MCF 10A (cell line): Measurements from ENCODE around the gene ASB15. TPM values are rescaled to one million over a fixed set of nuclear protein-coding genes. Genes with fewer than 3 reads are reported as not detected.

Experiments used
- BruUV-seq: library from RNA; stranded (reverse); fragments of 400-500 nt; replicated peaks from 2 replicates; lab custom pipeline; 2021; lab: Mats Ljungman, UMichigan
- CTCF ChIA-PET: fragments of 300-600 bp; sonication (Branson Sonifier 250); formaldehyde crosslinking; extraction: SDS; loops from one replicate; lab custom pipeline; 2021; ENCODE audit warnings: antibody characterized with exemption, inconsistent platforms; lab: Yijun Ruan, JAX
- POLR2A ChIA-PET: fragments of 300-600, 350-650 bp; sonication (Branson Sonifier 250); formaldehyde crosslinking; extraction: SDS; loops from one replicate; lab custom pipeline; 2020; ENCODE audit warnings: antibody characterized with exemption, inconsistent platforms; lab: Yijun Ruan, JAX
- DNase-seq: peaks from one replicate; pipeline ENCODE4 v3.0.0-alpha.2; 2018; ENCODE audit not compliant: unreplicated experiment
- H3K27ac Mint-ChIP-seq: one replicate; pipeline ENCODE4 v1.8.0; 2022; ENCODE audit warnings: mild to moderate bottlenecking, low read depth, mixed read lengths; ENCODE audit not compliant: unreplicated experiment
- H3K27me3 Mint-ChIP-seq: one replicate; pipeline ENCODE4 v1.8.0; 2022; ENCODE audit warnings: mixed read lengths; ENCODE audit not compliant: insufficient read depth, unreplicated experiment
- H3K36me3 Mint-ChIP-seq: one replicate; pipeline ENCODE4 v1.8.0; 2022; ENCODE audit warnings: mild to moderate bottlenecking, moderate library complexity, mixed read lengths; ENCODE audit not compliant: insufficient read depth, unreplicated experiment
- H3K4me1 Mint-ChIP-seq: one replicate; pipeline ENCODE4 v1.8.0; 2022; ENCODE audit warnings: mixed read lengths; ENCODE audit not compliant: insufficient read depth, unreplicated experiment
- H3K4me3 Mint-ChIP-seq: one replicate; pipeline ENCODE4 v1.8.0; 2022; ENCODE audit warnings: mild to moderate bottlenecking, moderate library complexity, mixed read lengths; ENCODE audit not compliant: unreplicated experiment
- H3K9me3 Mint-ChIP-seq: one replicate; pipeline ENCODE4 v1.8.0; 2022; ENCODE audit warnings: mixed read lengths; ENCODE audit not compliant: unreplicated experiment
- intact Hi-C: fragments of 100-400 bp; cut with micrococcal nuclease; formaldehyde crosslinking; loops from 2 replicates; pipeline ENCODE4 v1.14.1; 2022
- total RNA-seq: library from RNA; stranded (reverse); gene quantifications from 2 replicates; pipeline ENCODE4 v1.2.3, GENCODE V29; 2022
- TF ChIP-seq, protein P1 (sequence below): fragments of 200-600 bp; IDR thresholded peaks from one replicate; pipeline ENCODE4 v1.8.0; 2022; ENCODE audit warnings: antibody characterized with exemption, mild to moderate bottlenecking; ENCODE audit not compliant: unreplicated experiment

ASB15 gene
- total RNA-seq, 1 experiment from 2014 or later, result not detected

DNA sequence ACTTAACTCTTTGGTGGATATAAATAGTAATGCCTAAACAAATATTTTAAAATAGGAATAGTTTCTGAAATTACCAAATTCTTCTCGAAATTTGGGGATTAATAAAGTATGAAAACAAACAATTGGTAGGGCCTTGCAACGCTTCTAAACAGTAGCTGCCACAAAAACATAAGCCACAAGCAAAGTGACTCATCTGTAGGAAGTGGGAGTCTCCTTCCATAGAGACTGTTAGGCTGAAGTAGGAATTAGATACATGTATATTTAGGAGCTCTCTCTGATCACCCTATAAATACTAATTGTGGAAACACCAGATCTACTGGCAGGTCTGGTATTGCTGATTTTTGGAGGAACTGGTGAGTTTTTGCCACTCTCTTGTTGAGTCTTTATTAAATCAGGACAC is 48.3 kb downstream of the ASB15 start:
- no peak overlapping the region for H3K27ac Mint-ChIP-seq
- intact Hi-C loops, result no loop called here
- TF ChIP-seq, protein P1, sequence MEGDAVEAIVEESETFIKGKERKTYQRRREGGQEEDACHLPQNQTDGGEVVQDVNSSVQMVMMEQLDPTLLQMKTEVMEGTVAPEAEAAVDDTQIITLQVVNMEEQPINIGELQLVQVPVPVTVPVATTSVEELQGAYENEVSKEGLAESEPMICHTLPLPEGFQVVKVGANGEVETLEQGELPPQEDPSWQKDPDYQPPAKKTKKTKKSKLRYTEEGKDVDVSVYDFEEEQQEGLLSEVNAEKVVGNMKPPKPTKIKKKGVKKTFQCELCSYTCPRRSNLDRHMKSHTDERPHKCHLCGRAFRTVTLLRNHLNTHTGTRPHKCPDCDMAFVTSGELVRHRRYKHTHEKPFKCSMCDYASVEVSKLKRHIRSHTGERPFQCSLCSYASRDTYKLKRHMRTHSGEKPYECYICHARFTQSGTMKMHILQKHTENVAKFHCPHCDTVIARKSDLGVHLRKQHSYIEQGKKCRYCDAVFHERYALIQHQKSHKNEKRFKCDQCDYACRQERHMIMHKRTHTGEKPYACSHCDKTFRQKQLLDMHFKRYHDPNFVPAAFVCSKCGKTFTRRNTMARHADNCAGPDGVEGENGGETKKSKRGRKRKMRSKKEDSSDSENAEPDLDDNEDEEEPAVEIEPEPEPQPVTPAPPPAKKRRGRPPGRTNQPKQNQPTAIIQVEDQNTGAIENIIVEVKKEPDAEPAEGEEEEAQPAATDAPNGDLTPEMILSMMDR, result no peak
- H3K4me1 Mint-ChIP-seq, result no peaks in the 10 kb centered on the region
- H3K36me3 Mint-ChIP-seq, result no peaks in the 10 kb centered on the region
- CTCF ChIA-PET, result interaction anchor here (0.6 to 1.1 kb wide), 3 partner anchors 19 to 69 kb away, joined by 3 to 6 read pairs (median 5); no protein-coding TSS in a partner anchor
- H3K4me3 Mint-ChIP-seq, result no peak overlapping the region
- no peaks in the 10 kb centered on the region for H3K27me3 Mint-ChIP-seq
- BruUV-seq, result no TSS peak
- no peaks in the 10 kb centered on the region for H3K9me3 Mint-ChIP-seq
- POLR2A ChIA-PET, result interaction anchor here (0.6 to 2.2 kb wide), 2 partner anchors 9 to 24 kb away, joined by 3 to 8 read pairs; no protein-coding TSS in a partner anchor
- peak; percentile 47 for DNase-seq

DNA sequence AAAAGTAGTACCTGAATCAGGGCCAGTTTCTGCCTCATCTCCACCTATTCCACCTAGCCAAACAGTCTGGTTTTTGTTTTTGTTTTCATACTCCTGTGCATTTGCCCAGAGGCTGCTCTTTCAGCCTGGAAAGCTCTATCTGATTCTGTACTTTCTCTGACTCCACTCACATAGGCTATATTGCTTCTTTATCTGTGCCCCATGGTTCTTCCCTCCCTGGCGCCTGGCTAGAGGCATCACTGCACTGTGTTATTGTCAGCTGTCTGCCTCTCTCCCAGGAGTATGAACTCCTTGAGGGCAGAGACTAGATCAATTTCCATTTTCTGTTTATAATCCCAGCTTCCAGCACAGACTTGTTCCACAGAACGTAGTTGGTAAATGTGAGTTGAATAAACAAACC is 49.0 kb downstream of the ASB15 start:
- no peak for DNase-seq
- Mint-ChIP-seq H3K36me3 (no peaks in the 10 kb centered on the region), H3K27me3 (no peaks in the 10 kb centered on the region), H3K4me3 (no peak overlapping the region), H3K27ac (no peak overlapping the region), H3K9me3 (no peaks in the 10 kb centered on the region), H3K4me1 (no peaks in the 10 kb centered on the region)
- intact Hi-C loops, result no loop called here
- ChIA-PET POLR2A (interaction anchor here (0.6 kb wide), 2 partner anchors 9 to 15 kb away, joined by 3 read pairs; no protein-coding TSS in a partner anchor), CTCF (interaction anchor here (0.6 to 1.1 kb wide), 3 partner anchors 13 to 70 kb away, joined by 3 to 6 read pairs (median 3); no protein-coding TSS in a partner anchor)
- TF ChIP-seq, protein P1, result no peak
- BruUV-seq, result no TSS peak

DNA sequence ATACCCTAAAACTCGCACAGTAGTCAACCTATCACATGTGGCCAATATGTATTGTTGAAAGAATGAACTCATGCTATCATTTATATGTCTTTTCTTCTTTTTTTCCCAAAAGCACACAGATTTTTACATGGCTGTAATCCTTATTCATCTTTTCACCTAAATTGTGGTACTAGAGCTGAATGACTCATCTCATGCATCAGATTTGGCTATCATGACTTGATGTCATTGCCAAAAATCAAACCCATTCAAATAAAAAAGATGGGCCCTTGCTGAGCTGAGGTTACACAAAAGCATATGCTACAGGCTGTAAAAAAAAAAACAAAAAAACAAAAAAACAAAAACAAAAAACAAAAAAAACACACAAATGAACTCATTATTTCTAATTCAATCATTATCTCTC is 50.8 kb downstream of the ASB15 start:
- BruUV-seq, result no TSS peak
- Mint-ChIP-seq H3K4me3 (no peak overlapping the region), H3K27me3 (no peaks in the 10 kb centered on the region), H3K27ac (no peak overlapping the region), H3K9me3 (no peaks in the 10 kb centered on the region), H3K36me3 (no peaks in the 10 kb centered on the region), H3K4me1 (no peaks in the 10 kb centered on the region)
- CTCF ChIA-PET, result interaction anchor here (0.6 kb wide), 2 partner anchors 488 to 503 kb away, joined by 3 to 4 read pairs; no protein-coding TSS in a partner anchor
- DNase-seq, result no peak
- intact Hi-C loops, result no loop called here
- POLR2A ChIA-PET, result interaction anchor here (0.9 to 1.4 kb wide), 3 partner anchors 8 to 22 kb away, joined by 3 to 5 read pairs (median 3); no protein-coding TSS in a partner anchor
- TF ChIP-seq, protein P1, result no peak

DNA sequence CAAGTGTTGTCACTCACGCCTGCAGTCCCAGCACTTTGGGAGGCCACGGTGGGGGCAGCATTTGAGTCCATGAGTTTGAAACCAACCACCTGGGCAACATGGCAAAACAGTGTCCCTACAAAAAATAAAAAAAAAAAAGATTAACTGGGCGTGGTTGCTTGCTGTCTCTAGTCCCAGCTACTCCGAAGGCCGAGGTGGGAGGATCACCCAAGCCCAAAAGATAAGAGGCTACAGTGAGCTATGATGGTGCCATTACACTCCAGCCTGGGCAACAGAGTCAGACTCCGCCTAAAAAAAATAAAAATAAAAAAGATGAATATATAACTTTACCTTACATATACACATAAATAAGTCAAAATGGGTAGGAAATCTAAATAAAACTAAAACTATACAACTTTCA is 51.5 kb downstream of the ASB15 start:
- Mint-ChIP-seq H3K4me3 (no peak overlapping the region), H3K27me3 (no peaks in the 10 kb centered on the region), H3K27ac (no peak overlapping the region), H3K4me1 (no peaks in the 10 kb centered on the region), H3K36me3 (no peaks in the 10 kb centered on the region), H3K9me3 (no peaks in the 10 kb centered on the region)
- intact Hi-C loops, result no loop called here
- ChIA-PET POLR2A (interaction anchor here (1.2 to 1.4 kb wide), 2 partner anchors 9 to 21 kb away, joined by 3 to 5 read pairs; no protein-coding TSS in a partner anchor), CTCF (interaction anchor here (1.0 kb wide), 1 partner anchor 17 kb away, joined by 3 read pairs; no protein-coding TSS in a partner anchor)
- no peak for DNase-seq
- TF ChIP-seq, protein P1, result no peak
- BruUV-seq, result no TSS peak
